GM23338 (cell line): ENCODE data around the gene SLC4A4. TPM values are rescaled to one million over a fixed set of nuclear protein-coding genes. Genes with fewer than 3 reads are reported as not detected.

Source experiments
- ATAC-seq: fragments of 200-7000 bp; cut with Tn5 transposase; 3 replicates; pipeline ENCODE4 v1.9.1; 2020
- DNase-seq: peaks from one replicate; pipeline ENCODE4 v3.0.0-alpha.2; 2015; ENCODE audit warnings: low spot score
- H2AFZ ChIP-seq: fragments of 200-600 bp; sonication (generic); 2 replicates; pipeline ENCODE4 v1.8.0; 2016; ENCODE audit warnings: antibody characterized with exemption, mild to moderate bottlenecking, moderate library complexity
- H3F3A ChIP-seq: fragments of 200-600 bp; sonication (generic); replicated peaks from 2 replicates; pipeline ENCODE4 v1.8.0; 2017; ENCODE audit warnings: antibody characterized with exemption, mixed run types, low read depth
- H3K27ac ChIP-seq: fragments of 200-600 bp; sonication (generic); 2 replicates; pipeline ENCODE4 v1.6.1; 2016; ENCODE audit warnings: low read depth
- H3K27me3 ChIP-seq: fragments of 200-600 bp; sonication (generic); 2 replicates; pipeline ENCODE4 v1.8.0; 2016; ENCODE audit warnings: mild to moderate bottlenecking, mixed run types, moderate library complexity; ENCODE audit not compliant: insufficient read depth
- H3K36me3 ChIP-seq: fragments of 200-600 bp; sonication (generic); 2 replicates; pipeline ENCODE4 v1.8.0; 2016; ENCODE audit warnings: mild to moderate bottlenecking; ENCODE audit not compliant: insufficient read depth
- H3K4me1 ChIP-seq: fragments of 200-600 bp; sonication (generic); 2 replicates; pipeline ENCODE4 v1.8.0; 2016; ENCODE audit warnings: mild to moderate bottlenecking, moderate library complexity; ENCODE audit not compliant: insufficient read depth
- H3K4me2 ChIP-seq: fragments of 200-600 bp; sonication (generic); 2 replicates; pipeline ENCODE4 v1.7.1; 2017; ENCODE audit warnings: mixed run types
- H3K4me3 ChIP-seq: fragments of 200-600 bp; sonication (generic); 2 replicates; pipeline ENCODE4 v1.6.1; 2016; ENCODE audit warnings: mixed run types
- H3K79me2 ChIP-seq: fragments of 200-600 bp; sonication (generic); replicated peaks from 2 replicates; pipeline ENCODE4 v1.8.0; 2017; ENCODE audit warnings: mild to moderate bottlenecking; ENCODE audit not compliant: insufficient read depth
- H3K9me2 ChIP-seq: fragments of 200-600 bp; sonication (generic); 2 replicates; pipeline ENCODE4 v1.8.0; 2017; ENCODE audit not compliant: insufficient read depth
- H4K20me1 ChIP-seq: fragments of 200-600 bp; sonication (generic); replicated peaks from 2 replicates; pipeline ENCODE4 v1.8.0; 2017; ENCODE audit warnings: mild to moderate bottlenecking; ENCODE audit not compliant: insufficient read depth
- H3K27ac Mint-ChIP-seq: 2 replicates; pipeline ENCODE4 v1.8.0; 2020; ENCODE audit warnings: inconsistent platforms, mild to moderate bottlenecking, moderate library complexity, mixed read lengths
- H3K27me3 Mint-ChIP-seq: 3 replicates; pipeline ENCODE4 v1.8.0; 2022; ENCODE audit warnings: low read depth, mild to moderate bottlenecking, moderate library complexity, mixed read lengths, inconsistent platforms; ENCODE audit not compliant: insufficient read depth, poor library complexity
- H3K36me3 Mint-ChIP-seq: 3 replicates; pipeline ENCODE4 v1.8.0; 2021; ENCODE audit warnings: low read depth, mild to moderate bottlenecking, inconsistent platforms, moderate library complexity, mixed read lengths
- H3K4me1 Mint-ChIP-seq: 3 replicates; pipeline ENCODE4 v1.8.0; 2020; ENCODE audit warnings: mild to moderate bottlenecking, inconsistent platforms, mixed read lengths
- H3K4me3 Mint-ChIP-seq: 3 replicates; pipeline ENCODE4 v1.8.0; 2021; ENCODE audit warnings: moderate library complexity, mild to moderate bottlenecking, inconsistent platforms, mixed read lengths
- H3K9me3 Mint-ChIP-seq: 3 replicates; pipeline ENCODE4 v1.8.0; 2020; ENCODE audit warnings: moderate library complexity, mild to moderate bottlenecking, inconsistent platforms, mixed read lengths
- EZH2phosphoT487 ChIP-seq: fragments of 200-600 bp; sonication (generic); IDR thresholded peaks from one replicate; pipeline ENCODE4 v1.8.1; 2018; ENCODE audit warnings: antibody characterized with exemption; ENCODE audit not compliant: unreplicated experiment
- JUNB ChIP-seq: IDR thresholded peaks from one replicate; pipeline ENCODE4 v1.6.1; 2016; ENCODE audit warnings: antibody characterized with exemption; ENCODE audit not compliant: unreplicated experiment
- NANOG ChIP-seq: IDR thresholded peaks from 2 replicates; pipeline ENCODE4 v1.6.1; 2016; ENCODE audit warnings: antibody characterized with exemption, borderline replicate concordance
- POLR2AphosphoS5 ChIP-seq: IDR thresholded peaks from 2 replicates; pipeline ENCODE4 v1.6.1; 2016; ENCODE audit warnings: antibody characterized with exemption, low read depth
- STAT1 ChIP-seq: IDR thresholded peaks from one replicate; pipeline ENCODE4 v1.6.1; 2016; ENCODE audit warnings: antibody characterized with exemption; ENCODE audit not compliant: unreplicated experiment
- ZNF114 ChIP-seq: fragments of 250-450 bp; sonication (Bioruptor Pico); IDR thresholded peaks from 2 replicates; pipeline ENCODE4 v1.5.0; 2020; ENCODE audit warnings: mild to moderate bottlenecking, moderate library complexity
- ZNF331 ChIP-seq: fragments of 250-450 bp; sonication (Bioruptor Pico); IDR thresholded peaks from 2 replicates; pipeline ENCODE4 v1.5.0; 2020; ENCODE audit warnings: low read depth, mild to moderate bottlenecking, moderate library complexity
- polyA plus RNA-seq: library from polyadenylated mRNA; unstranded; fragments of >200 nt; fragmentation: Nextera tagmentation; extraction: Ambion mirVana; gene quantifications from 2 replicates; pipeline ENCODE4 v1.2.1, GENCODE V29; 2016
- total RNA-seq: library from RNA; depleted of rRNA; stranded (reverse); fragments of >200 nt; shearing (Covaris generic); gene quantifications from 2 replicates; pipeline ENCODE4 v1.2.3, GENCODE V29; 2014
- TF ChIP-seq, protein P1 (sequence below): IDR thresholded peaks from 2 replicates; pipeline ENCODE4 v1.6.1; 2016; ENCODE audit warnings: antibody characterized with exemption
- TF ChIP-seq, protein P2 (sequence below): IDR thresholded peaks from one replicate; pipeline ENCODE4 v1.6.1; 2018; ENCODE audit warnings: antibody characterized with exemption; ENCODE audit not compliant: unreplicated experiment
- TF ChIP-seq, protein P3 (sequence below), 2 experiments: fragments of 200-600 bp in 1 of 2; sonication (generic) in 1 of 2; conservative IDR thresholded peaks; 2 replicates each; pipeline versions ENCODE4 v1.5.1 to v1.6.1; 2016 to 2017; ENCODE audit warnings: antibody characterized with exemption in 2 of 2, low read depth in 2 of 2, mild to moderate bottlenecking in 2 of 2, moderate library complexity in 1 of 2
- TF ChIP-seq, protein P4 (sequence below): fragments of 250-450 bp; sonication (Bioruptor Pico); IDR thresholded peaks from 2 replicates; pipeline ENCODE4 v1.5.0; 2020; ENCODE audit warnings: mild to moderate bottlenecking, moderate library complexity

SLC4A4 gene
- total and polyA plus RNA-seq, 2 experiments from 2014 or later = 1.0 to 1.5 TPM

DNA sequence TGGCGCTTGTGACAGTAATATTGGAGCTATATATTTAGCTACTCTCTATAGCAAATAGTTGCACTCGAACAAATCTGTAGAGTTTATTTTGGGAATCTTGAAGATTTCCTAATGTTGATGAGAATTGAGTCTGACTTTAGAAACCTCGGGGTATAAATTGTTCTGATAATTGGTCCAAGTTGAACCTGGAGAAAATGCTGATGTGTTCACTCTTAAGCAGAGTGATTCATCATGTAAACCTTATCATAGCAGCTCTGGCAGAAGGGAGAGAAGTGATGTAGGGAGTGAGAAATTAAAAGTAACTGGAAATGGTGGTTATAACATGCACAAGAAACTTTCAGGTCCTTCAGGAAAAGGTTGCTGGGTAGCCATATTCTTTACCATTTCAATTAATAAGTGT is 16.4 kb upstream of the SLC4A4 start:
- DNase-seq = no peak

More for the DNA sequence above, 16.4 kb upstream of the SLC4A4 start:
- H3K27ac ChIP-seq = no peak overlapping the region
- no peak overlapping the region for H2AFZ ChIP-seq
- H3K4me2 ChIP-seq = no peak overlapping the region
- no peaks in the 10 kb centered on the region for H3K36me3 ChIP-seq
- H3F3A ChIP-seq = no peaks in the 10 kb centered on the region
- TF ChIP-seq, protein P1, sequence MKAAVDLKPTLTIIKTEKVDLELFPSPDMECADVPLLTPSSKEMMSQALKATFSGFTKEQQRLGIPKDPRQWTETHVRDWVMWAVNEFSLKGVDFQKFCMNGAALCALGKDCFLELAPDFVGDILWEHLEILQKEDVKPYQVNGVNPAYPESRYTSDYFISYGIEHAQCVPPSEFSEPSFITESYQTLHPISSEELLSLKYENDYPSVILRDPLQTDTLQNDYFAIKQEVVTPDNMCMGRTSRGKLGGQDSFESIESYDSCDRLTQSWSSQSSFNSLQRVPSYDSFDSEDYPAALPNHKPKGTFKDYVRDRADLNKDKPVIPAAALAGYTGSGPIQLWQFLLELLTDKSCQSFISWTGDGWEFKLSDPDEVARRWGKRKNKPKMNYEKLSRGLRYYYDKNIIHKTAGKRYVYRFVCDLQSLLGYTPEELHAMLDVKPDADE = no peak
- TF ChIP-seq, protein P2, sequence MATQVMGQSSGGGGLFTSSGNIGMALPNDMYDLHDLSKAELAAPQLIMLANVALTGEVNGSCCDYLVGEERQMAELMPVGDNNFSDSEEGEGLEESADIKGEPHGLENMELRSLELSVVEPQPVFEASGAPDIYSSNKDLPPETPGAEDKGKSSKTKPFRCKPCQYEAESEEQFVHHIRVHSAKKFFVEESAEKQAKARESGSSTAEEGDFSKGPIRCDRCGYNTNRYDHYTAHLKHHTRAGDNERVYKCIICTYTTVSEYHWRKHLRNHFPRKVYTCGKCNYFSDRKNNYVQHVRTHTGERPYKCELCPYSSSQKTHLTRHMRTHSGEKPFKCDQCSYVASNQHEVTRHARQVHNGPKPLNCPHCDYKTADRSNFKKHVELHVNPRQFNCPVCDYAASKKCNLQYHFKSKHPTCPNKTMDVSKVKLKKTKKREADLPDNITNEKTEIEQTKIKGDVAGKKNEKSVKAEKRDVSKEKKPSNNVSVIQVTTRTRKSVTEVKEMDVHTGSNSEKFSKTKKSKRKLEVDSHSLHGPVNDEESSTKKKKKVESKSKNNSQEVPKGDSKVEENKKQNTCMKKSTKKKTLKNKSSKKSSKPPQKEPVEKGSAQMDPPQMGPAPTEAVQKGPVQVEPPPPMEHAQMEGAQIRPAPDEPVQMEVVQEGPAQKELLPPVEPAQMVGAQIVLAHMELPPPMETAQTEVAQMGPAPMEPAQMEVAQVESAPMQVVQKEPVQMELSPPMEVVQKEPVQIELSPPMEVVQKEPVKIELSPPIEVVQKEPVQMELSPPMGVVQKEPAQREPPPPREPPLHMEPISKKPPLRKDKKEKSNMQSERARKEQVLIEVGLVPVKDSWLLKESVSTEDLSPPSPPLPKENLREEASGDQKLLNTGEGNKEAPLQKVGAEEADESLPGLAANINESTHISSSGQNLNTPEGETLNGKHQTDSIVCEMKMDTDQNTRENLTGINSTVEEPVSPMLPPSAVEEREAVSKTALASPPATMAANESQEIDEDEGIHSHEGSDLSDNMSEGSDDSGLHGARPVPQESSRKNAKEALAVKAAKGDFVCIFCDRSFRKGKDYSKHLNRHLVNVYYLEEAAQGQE = no peak
- TF ChIP-seq POLR2AphosphoS5 = no peak
- TF ChIP-seq, protein P3, sequence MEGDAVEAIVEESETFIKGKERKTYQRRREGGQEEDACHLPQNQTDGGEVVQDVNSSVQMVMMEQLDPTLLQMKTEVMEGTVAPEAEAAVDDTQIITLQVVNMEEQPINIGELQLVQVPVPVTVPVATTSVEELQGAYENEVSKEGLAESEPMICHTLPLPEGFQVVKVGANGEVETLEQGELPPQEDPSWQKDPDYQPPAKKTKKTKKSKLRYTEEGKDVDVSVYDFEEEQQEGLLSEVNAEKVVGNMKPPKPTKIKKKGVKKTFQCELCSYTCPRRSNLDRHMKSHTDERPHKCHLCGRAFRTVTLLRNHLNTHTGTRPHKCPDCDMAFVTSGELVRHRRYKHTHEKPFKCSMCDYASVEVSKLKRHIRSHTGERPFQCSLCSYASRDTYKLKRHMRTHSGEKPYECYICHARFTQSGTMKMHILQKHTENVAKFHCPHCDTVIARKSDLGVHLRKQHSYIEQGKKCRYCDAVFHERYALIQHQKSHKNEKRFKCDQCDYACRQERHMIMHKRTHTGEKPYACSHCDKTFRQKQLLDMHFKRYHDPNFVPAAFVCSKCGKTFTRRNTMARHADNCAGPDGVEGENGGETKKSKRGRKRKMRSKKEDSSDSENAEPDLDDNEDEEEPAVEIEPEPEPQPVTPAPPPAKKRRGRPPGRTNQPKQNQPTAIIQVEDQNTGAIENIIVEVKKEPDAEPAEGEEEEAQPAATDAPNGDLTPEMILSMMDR (conservative IDR thresholded peaks at IDR 0.05; ENCODE audit: low read depth in 2 of 2) = no peak
- TF ChIP-seq ZNF331 (CRISPR knock-in tag) = no peak
- TF ChIP-seq NANOG = no peak
- no peak for TF ChIP-seq EZH2phosphoT487
- TF ChIP-seq JUNB = no peak
- TF ChIP-seq, protein P4, sequence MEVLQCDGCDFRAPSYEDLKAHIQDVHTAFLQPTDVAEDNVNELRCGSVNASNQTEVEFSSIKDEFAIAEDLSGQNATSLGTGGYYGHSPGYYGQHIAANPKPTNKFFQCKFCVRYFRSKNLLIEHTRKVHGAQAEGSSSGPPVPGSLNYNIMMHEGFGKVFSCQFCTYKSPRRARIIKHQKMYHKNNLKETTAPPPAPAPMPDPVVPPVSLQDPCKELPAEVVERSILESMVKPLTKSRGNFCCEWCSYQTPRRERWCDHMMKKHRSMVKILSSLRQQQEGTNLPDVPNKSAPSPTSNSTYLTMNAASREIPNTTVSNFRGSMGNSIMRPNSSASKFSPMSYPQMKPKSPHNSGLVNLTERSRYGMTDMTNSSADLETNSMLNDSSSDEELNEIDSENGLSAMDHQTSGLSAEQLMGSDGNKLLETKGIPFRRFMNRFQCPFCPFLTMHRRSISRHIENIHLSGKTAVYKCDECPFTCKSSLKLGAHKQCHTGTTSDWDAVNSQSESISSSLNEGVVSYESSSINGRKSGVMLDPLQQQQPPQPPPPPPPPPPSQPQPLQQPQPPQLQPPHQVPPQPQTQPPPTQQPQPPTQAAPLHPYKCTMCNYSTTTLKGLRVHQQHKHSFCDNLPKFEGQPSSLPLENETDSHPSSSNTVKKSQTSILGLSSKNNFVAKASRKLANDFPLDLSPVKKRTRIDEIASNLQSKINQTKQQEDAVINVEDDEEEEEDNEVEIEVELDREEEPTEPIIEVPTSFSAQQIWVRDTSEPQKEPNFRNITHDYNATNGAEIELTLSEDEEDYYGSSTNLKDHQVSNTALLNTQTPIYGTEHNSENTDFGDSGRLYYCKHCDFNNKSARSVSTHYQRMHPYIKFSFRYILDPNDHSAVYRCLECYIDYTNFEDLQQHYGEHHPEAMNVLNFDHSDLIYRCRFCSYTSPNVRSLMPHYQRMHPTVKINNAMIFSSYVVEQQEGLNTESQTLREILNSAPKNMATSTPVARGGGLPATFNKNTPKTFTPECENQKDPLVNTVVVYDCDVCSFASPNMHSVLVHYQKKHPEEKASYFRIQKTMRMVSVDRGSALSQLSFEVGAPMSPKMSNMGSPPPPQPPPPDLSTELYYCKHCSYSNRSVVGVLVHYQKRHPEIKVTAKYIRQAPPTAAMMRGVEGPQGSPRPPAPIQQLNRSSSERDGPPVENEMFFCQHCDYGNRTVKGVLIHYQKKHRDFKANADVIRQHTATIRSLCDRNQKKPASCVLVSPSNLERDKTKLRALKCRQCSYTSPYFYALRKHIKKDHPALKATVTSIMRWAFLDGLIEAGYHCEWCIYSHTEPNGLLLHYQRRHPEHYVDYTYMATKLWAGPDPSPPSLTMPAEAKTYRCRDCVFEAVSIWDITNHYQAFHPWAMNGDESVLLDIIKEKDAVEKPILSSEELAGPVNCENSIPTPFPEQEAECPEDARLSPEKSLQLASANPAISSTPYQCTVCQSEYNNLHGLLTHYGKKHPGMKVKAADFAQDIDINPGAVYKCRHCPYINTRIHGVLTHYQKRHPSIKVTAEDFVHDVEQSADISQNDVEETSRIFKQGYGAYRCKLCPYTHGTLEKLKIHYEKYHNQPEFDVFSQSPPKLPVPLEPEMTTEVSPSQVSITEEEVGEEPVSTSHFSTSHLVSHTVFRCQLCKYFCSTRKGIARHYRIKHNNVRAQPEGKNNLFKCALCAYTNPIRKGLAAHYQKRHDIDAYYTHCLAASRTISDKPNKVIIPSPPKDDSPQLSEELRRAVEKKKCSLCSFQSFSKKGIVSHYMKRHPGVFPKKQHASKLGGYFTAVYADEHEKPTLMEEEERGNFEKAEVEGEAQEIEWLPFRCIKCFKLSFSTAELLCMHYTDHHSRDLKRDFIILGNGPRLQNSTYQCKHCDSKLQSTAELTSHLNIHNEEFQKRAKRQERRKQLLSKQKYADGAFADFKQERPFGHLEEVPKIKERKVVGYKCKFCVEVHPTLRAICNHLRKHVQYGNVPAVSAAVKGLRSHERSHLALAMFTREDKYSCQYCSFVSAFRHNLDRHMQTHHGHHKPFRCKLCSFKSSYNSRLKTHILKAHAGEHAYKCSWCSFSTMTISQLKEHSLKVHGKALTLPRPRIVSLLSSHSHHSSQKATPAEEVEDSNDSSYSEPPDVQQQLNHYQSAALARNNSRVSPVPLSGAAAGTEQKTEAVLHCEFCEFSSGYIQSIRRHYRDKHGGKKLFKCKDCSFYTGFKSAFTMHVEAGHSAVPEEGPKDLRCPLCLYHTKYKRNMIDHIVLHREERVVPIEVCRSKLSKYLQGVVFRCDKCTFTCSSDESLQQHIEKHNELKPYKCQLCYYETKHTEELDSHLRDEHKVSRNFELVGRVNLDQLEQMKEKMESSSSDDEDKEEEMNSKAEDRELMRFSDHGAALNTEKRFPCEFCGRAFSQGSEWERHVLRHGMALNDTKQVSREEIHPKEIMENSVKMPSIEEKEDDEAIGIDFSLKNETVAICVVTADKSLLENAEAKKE = no peak
- TF ChIP-seq ZNF114 (CRISPR knock-in tag) = no peak
- no peak for TF ChIP-seq STAT1
- no peaks in the 10 kb centered on the region for H3K79me2 ChIP-seq
- ATAC-seq = no peak
- peaks cover 13% of the 10 kb centered on the region; the same call in 2 of the 3 replicates for H3K4me1 Mint-ChIP-seq
- no peaks in the 10 kb centered on the region for H4K20me1 ChIP-seq
- no peaks in the 10 kb centered on the region for H3K9me2 ChIP-seq
- no peak overlapping the region for H3K4me3 Mint-ChIP-seq
- H3K4me3 ChIP-seq = no peak overlapping the region
- H3K4me1 ChIP-seq = peaks cover 19% of the 10 kb centered on the region; the same call in 1 of the 2 replicates
- H3K27ac Mint-ChIP-seq = no peak overlapping the region
- no peaks in the 10 kb centered on the region for H3K36me3 Mint-ChIP-seq
- no peaks in the 10 kb centered on the region for H3K27me3 Mint-ChIP-seq
- H3K9me3 Mint-ChIP-seq = no peaks in the 10 kb centered on the region
- H3K27me3 ChIP-seq = no peaks in the 10 kb centered on the region
